GM18517 (cell line): ENCODE measurements around the gene SMCO4.

Experiments used
- ATAC-seq: cut with Tn5 transposase; IDR thresholded peaks from one replicate; pipeline ENCODE4 v1.9.1; 2021; ENCODE audit warnings: mild to moderate bottlenecking, moderate library complexity; ENCODE audit not compliant: unreplicated experiment

The SMCO4 gene

DNA sequence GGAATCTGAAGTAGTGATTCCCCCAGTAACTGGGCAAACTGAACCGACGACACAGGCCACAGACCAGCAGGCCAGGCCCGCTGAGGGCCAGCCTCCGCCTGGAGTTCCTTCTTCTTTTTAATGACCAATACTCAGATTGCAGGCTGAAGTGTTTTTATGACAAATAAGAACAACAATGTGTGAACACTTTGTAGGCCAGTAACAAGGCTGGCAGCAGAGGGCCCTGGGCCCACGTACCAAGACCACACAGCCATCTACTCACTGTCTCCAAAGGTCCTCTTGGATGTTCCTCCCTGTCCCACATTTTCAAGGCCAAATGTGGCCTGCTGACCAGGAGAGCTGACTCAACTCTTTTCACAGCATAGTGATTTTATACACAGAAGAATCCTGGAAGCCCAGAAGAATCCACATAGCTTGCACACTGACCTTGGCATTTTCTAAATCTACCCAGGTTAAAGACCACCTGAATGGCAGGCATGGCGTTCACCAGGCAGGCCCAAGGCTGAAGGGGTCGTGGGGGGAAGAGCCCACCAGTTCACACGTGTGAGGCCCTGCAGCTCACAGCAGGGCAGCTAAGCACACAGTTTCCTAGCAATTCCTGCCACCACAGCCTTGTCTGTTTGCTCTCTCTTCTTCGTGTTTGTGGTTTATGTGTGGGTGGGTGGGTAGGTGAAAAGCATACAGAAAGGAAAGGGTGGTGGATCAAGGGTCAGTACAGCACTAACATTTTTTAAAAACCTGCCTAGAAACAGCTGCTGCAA is 13.3 kb downstream of the SMCO4 start:
- peak; percentile 38 for ATAC-seq

DNA sequence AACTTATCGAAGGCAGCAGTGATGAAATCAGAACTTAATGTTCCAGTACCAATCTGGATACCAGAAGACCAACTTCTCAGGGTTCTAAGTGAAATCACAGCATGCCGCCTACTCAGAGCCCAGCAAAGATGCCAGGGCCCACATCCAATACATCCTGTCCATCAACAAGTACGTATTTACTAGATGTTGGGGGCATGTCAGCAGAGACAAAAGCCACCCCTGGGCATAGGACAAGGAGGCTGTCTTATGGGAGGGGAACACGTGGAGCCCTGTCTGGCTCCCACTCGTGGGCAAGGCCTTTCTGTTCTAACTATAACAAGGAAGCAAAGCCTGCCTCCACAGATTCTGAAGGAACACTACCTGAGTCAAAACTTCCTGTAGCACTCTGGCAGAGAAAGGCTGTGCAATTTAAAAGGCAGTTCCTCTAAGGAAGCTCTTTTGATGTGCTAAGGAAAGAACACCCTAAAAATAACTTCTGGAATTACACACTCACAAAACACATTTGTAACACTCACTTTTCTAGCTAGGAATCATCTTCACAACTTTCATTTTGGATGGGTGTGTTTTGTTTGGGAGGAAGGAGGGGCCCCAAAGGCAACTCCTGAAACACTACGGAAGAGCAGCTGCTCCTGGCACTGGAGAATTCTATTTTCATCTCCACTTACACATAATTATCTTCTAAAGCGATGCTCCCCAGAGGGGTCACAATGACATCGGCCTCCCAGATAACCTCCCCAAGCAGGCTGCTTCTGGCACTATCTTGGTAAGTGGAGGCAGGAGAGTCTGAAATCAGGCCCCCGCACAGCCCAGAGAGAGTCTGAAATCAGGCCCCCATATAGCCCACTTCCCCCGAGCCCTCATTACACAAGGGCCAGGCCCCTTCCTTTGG is 14.2 kb downstream of the SMCO4 start:
- ATAC-seq = no peak

DNA sequence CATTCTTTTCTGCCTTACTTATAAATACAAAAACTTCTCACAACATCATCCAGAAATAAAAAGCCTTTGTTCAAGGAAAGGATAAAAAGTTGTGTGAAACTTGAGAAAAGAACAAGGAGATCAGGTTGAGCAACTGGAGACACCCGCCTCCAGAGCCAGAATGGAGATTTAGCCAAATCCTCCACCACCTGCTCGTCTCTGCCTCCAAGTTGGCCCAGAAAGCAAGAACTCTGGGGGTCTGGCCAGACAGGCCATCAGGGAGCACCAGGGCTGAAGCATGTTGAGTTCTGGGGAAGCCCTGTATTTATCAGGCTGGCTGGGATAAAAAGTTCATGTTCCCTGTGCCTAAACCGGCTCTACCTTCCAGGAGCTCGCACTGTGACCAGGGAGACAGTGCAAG is 14.9 kb downstream of the SMCO4 start:
- ATAC-seq = no peak

DNA sequence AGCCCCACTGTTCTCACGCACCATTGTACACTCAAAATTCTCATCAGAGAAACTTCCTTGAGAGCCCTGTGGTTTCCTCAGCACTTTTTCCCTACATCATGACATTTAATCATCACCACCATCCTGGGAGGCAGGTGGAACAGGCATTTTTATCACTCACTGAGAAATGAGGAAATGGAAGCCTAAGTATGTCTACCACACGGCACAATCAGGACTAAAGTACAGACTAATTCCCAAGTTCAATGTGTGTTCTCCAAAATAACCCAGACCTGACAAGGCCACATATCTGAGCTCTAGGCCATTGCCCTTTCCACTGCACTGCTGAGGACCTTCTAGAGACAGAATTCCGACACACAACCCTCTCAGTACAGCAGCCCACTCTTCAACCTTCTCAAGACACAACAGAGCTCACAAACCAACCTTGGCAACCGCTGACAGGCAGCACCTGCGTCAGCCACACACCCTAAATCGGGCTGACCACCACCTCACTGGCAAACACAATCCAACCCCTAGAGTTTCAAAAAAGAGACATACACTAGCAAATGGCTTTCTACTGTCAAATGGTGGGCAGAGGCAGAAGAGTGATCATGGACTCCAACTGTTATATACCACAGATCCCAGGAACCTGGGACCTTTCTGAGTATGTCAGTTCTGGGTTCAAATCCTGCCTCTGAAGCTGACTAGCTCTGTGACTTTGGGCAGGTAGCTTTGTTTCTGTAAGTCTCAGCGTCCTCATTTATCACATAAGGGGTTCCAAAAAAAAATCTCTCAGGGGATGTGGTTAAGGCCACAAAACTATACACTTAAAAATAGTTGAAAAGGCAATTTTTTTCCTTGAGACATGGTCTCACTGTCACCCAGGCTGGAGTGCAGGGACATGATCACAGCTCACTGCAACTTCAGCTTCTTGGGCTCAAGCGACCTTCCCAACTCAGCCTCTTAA is 16.3 kb downstream of the SMCO4 start:
- peak; percentile 52 for ATAC-seq

DNA sequence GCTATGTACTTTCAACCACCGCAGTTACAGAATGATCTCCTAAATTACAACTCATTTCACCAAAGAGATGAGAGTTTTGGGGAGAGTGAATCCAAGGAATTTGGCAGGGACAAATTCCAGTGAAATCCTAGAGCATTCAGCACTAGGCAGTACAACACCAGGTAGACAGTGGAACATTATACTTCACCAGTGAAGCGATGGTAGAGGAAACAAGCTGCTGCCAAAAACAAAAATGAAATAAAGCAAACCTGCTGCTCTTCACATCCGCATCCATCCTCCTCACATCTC is 16.9 kb downstream of the SMCO4 start:
- ATAC-seq = peak; percentile 27

DNA sequence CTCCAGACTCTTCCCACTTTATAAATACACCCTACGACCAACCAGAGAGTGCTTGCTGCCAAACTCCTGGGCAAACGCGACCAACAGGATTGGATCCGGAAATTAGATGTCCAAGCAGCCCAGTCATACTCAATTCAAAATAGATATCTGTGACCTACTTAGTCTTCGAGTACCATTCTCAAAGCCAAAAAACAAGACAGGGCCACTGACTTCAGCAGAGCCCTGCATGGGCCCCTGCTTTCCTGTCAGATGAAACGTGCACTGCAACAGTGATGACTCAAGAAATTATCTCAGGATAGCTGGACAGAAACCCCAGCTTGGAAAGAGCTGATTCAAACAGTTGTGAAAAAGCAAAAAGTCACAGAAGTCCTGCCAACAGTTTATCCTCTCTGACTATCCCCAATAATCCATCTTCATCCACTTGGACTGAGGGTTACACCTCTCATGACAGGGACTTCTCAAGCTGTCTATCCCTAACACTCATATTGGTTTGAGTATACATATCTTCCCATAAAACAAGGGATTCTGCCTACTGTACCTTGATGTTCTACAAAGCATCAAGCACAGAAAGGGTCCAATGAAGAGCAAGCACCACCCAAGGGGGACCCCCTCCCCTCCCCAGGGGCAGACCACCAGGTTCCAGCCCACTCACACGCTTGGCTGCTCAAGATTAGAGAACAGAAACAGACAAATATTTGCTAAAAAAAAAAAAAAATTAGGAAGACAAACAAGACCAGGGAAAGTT is 17.4 kb downstream of the SMCO4 start:
- ATAC-seq = peak; percentile 23

DNA sequence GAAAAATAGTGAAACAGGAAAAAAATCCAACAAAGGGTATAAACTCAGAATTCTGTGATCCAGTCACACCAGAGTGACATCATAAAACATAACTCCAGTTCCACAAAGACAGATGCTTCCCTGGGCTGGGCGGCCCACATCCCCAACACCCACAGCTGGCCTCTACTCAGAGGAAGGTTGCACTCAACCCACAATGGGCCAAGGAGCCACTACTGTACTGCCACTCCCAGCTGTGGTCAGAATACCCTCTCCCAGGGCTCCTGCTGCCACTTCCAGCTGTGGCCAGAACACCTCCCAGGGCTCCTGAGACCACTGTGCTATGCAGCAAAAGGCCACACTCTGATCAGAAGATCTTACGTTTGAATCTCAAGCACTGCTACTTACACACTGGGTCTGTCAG is 18.3 kb downstream of the SMCO4 start:
- ATAC-seq = no peak

DNA sequence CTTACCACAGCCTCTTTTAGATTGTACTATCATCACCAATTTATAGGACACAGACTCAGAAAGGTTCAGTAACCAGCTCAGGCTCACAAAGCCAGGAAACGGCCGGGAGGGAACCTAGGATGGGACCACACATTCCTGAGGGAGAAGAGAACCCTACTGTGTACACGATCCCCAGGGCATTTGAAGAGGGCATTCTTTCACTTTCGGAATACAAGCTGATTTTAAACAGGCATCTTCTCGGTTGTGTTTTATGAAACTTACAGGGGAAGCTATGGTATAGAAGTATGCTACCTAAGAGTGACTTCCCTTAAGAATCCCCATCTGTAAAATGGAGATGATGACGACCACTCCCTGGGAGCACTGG is 19.0 kb downstream of the SMCO4 start:
- peak; percentile 41 for ATAC-seq

DNA sequence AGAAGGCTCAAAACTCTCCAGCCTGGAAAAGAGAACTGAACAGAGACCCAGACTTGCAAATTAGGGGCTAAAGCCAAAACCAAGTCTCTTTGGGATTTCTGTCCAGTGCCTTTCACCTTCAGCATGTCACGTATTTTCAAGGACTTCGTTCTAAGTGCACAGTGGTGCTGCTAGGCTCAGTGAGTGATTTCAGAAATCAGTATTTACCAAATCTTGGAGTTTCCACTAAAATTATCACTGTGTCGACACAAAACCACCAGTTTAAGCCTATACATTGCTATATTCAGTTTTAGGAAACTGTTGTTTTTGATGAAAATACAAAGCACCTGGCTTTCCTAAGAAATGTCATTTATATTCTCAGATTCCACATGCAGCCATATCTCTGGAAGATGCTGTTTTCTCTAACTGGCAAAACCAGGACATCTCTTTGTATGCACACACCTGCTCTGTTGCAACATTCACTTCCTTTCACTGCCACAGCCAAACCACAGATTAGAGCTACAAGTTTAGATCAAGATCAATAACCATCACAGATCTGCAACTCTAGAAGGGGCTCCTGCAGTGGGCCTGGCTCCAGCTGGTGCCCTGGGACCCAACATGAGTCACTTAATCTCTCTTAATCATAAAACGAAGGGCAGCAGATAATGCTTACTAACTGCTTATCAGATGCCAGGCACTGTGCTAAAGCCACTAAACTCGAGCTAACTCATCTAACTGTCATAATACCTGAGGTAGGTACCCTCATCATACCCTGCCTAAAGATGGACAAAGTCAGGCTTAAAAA is 22.3 kb downstream of the SMCO4 start:
- no peak for ATAC-seq

DNA sequence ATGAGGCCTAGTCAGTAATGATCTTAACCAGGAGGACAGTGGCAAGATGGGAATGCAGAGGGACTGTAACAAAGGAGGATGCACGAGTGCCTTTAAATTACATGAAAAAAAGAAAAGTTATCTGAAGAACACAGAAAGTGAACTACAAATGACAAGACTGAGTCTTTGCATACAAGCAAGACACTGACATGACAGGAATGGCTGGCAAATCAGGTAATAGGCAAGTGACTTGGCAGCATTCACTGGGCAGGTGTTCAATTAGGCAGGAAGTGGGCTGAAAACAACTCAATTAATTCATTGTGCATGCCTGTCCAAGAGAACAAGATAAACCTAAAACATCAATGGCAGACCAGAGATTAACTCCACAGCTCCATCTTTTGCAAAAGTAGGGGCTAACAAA is 24.0 kb downstream of the SMCO4 start:
- no peak for ATAC-seq

DNA sequence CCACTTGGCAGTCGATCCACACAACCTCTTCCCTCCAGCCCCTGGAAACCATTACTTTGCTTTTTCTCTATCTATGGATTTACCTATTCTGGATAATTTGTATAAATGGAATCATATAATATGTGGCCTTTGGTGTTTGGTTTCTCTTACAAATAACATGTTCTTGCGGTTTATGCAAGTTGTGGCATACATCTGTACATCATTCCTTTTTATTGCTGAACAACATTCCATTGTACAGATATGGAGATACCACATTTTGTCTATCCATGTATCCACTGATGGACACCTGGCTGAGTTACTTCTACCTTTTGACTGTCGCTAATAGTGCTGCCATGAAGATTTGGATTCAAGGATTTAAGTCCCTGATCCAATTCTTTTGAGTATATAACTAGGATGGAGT is 25.1 kb downstream of the SMCO4 start:
- ATAC-seq = no peak

DNA sequence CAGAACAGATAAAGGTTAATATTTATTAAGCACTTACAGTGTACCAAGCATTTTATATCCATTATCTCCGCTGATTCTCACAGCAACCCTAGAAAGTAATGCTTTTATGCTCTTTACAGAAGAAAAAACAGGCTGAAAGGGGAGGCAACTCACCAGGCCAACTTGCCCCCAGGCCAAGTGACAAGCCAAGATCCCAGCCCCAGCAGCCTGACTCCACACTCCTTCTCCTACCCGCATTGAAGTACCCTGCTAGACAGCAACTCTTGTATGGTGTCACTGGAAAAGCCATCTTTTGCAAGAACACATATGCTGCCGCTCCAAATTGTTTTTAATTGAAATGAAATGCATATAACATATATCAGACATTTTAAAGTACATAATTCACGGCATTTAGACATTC is 25.6 kb downstream of the SMCO4 start:
- no peak for ATAC-seq

DNA sequence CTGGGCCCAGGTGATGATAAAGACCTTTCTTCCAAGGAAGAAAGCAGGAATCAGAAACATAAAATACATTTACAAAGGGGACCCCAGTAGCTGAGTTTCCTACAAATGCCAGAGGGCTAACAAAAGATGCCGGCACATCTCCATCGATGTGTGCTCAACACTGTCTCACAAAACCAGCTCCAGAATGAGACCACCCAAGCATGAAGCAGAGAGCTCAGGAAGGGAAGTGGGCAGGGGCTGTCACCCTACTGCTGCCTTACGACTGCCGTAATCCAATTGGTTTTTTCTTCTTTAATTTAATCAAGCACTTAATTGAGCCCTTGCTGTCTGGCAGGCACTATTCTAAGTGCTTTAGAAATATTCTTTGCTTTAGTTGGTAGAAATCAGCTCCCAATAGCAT is 26.1 kb downstream of the SMCO4 start:
- no peak for ATAC-seq

DNA sequence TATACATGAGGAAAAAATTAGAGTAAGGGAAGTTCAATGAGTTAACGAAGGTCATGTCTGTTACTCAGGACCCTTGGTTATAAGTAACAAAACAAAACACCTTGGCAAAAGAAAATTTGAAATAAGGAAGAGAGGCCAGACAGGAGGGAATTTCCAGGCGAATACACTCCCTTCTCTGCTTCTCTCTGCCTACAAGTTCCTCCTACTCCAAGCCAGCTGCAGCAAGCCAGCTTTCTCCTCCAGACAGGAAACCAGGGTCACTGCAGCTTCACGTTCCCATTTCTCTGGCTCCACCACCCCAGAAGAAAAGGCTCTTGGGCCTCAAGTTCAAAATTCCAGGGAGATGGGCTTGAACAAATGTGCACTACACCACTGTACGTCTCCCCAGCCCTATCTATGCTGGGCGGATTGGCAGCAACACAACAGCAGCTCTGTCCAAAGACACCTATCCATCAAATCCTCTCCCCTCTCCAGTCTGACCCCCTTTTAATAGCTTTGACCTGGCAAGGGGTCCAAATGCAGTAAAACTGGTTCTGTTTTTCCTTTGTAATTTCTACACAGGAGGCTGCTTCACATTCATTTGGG is 27.7 kb downstream of the SMCO4 start:
- no peak for ATAC-seq

DNA sequence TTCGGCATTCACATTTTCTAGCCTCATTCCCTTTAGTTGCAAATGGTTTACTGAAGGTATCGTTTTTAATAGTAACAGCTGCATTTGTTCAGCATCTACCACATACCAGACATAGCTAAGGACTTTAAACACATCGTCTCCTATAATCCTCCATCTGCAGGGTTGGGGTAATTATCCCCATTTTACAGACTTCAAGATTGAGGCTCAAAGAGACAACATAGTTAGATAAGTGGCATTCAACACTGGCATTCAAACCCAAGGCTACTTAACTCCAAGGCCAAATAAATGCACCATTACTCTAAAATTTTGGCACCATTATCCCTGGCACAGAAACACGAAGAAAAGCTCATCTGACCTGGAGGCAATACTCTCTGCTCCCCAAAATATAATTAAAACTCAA is 28.5 kb downstream of the SMCO4 start:
- ATAC-seq = no peak

DNA sequence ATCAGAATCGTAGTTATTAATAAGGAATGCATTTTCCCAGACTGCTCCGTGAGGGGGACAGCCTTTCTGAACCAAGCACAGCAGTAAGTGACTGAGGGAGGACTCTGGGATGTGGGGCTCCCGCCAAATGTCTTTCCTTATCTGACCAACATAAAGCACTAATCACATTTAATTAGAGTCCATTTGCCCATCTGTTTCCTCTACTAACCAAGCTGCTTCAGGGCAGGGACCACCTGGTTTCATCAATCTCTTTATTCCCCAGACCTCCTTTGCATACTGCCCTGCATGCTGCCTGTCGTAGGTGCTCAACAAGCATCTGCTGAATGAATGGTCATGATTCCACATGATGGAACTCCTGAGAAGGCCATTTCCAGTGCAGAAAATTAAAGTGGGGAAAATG is 29.4 kb downstream of the SMCO4 start:
- no peak for ATAC-seq

DNA sequence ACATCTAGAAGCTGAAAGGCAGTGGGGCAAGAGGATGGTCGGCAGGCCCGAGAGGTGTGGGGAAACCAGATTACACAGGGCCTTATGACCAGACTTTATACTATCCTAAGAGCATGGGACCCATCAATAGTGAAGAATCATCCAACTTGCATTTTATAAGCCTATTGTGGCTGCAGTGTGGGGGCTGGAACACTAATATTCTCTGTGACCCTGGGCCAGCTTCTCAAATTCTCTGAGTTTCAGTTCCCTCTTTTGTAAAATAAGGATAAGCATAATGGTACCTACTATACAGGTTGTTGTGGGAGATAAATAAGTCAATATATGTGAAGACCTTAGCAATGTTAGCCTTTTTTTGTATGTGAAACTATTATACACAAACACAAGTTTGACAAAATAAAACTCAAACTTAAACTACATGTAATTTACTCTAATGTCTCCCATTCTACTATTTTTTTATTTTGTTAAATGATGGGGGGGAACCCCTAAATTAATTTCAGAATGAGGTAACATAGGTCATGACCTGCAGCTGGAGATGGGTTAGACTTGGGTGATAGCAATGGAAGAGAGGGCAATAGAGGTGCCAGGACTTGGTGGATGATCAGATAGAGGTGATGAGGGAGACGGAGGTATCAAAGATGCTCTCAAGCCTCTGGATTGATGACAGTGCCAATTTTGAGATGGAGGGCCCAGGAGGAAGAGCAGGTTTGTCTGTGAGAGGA is 30.1 kb downstream of the SMCO4 start:
- peak; percentile 87 for ATAC-seq

DNA sequence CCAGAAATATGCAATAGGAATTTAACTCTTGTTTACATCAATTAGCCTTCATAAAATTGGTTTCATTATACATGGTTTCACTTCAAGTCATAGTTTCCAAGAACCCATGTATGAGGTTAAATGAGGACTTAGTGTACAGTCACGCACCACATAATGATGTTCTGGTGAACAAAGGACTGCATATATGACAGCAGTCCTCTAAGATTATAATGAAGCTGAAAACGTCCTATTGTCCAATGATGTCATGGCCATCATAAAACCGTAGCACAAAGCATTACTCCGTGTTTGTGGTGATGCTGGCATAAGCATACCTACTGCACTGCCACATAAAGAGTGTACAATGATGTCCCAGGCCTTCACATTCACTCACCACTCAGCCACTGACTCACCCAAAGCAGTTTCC is 31.1 kb downstream of the SMCO4 start:
- ATAC-seq = peak; percentile 74
